Sigmoid colon (tissue), 7 donors: Measurements from ENCODE around the gene SF3B1. TPM values are rescaled to one million over a fixed set of nuclear protein-coding genes. Genes with fewer than 3 reads are reported as not detected.
"Not testable (repeated sequence)": the region's sequence is repeated elsewhere in the genome, so short reads cannot be mapped to it uniquely, and the experiment has no call there.

Source experiments
- DNase-seq: peaks from one replicate; pipeline ENCODE4 v3.0.0-alpha.2; 2019
- H3K27ac ChIP-seq, 4 donors: fragments of 200-600 bp; sonication (generic); one replicate each; pipeline ENCODE4 v1.5.1; 2016 to 2019; ENCODE audit warnings: mild to moderate bottlenecking in 1 of 4
- H3K27me3 ChIP-seq, 3 donors: fragments of 200-600 bp; sonication (generic); one replicate each; pipeline ENCODE4 v1.5.1; 2019; ENCODE audit warnings: mild to moderate bottlenecking in 1 of 3
- H3K36me3 ChIP-seq, 4 donors: fragments of 200-600 bp; sonication (generic); one replicate each; pipeline ENCODE4 v1.5.1; 2016 to 2019
- H3K4me1 ChIP-seq, 4 donors: fragments of 200-600 bp; sonication (generic); one replicate each; pipeline ENCODE4 v1.5.1; 2017 to 2019
- H3K4me3 ChIP-seq, 4 donors: fragments of 200-600 bp; sonication (generic); one replicate each; pipeline ENCODE4 v1.5.1; 2017 to 2019; ENCODE audit warnings: mild to moderate bottlenecking in 2 of 4, moderate library complexity in 1 of 4
- H3K9me3 ChIP-seq, 4 donors: fragments of 200-600 bp in 3 of 4; sonication (generic) in 3 of 4; one replicate each; pipeline versions ENCODE4 v1.5.1 to v1.6.1; 2013 to 2019
- CTCF ChIP-seq, 4 experiments: fragments of 450-650 bp in 3 of 4; fragments of 200-600 bp in 1 of 4; IDR thresholded peaks; one replicate each; pipeline ENCODE4 v1.5.1; 2016 to 2019; ENCODE audit warnings: antibody characterized with exemption in 4 of 4, mild to moderate bottlenecking in 3 of 4, moderate library complexity in 2 of 4
- EP300 ChIP-seq, 4 donors: sonication (generic); formaldehyde crosslinking; IDR thresholded peaks; one replicate each; pipeline ENCODE4 v1.6.1; 2017; ENCODE audit warnings: antibody characterized with exemption in 4 of 4
- POLR2A ChIP-seq, 2 donors: fragments of 450-650 bp; IDR thresholded peaks; one replicate each; pipeline ENCODE4 v1.6.1; 2016; ENCODE audit warnings: antibody characterized with exemption in 2 of 2, mild to moderate bottlenecking in 2 of 2, moderate library complexity in 2 of 2
- POLR2AphosphoS5 ChIP-seq, 4 donors: sonication (generic); formaldehyde crosslinking; IDR thresholded peaks; one replicate each; pipeline ENCODE4 v1.6.1; 2017; ENCODE audit warnings: antibody characterized with exemption in 4 of 4
- WGBS, 2 donors: extraction: QIAGEN DNeasy Blood & Tissue Kit; methylation state at CpG; one replicate each; pipeline ENCODE4 v1.1.7; 2013; 5-methylcytosine and 5-hydroxymethylcytosine counted together
- intact Hi-C: fragments of 100-400 bp; cut with DNase I; formaldehyde crosslinking; loops from one replicate; pipeline ENCODE4 v1.15.1; 2023
- polyA plus RNA-seq, 3 donors: library from polyadenylated mRNA; stranded (reverse); fragments of 200-250 nt; gene quantifications; one replicate each; pipeline ENCODE4 v1.2.3, GENCODE V29; 2013
- total RNA-seq, 4 donors: library from RNA; depleted of rRNA; stranded (reverse); fragments of >200 nt; gene quantifications; one replicate each; pipeline ENCODE4 v1.1.0, GENCODE V29; 2016
- donor health status: healthy with polysubstance abuse.
- donor health status: Bipolar disorder and iron deficiency.
- donor health status: healthy.

Gene SF3B1
- total and polyA plus RNA-seq, 7 donors: 61.5 to 475 (median 258) TPM

- Histone ChIP-seq H3K4me3 (no peak overlapping the region), H3K27me3 (no peaks in the 10 kb centered on the region), H3K4me1 (peaks cover 0 to 8% (median 3%) of the 10 kb centered on the region in 4 donors), H3K9me3 (no peaks in the 10 kb centered on the region), H3K36me3 (no peaks in the 10 kb centered on the region), H3K27ac (no peak overlapping the region)
- intact Hi-C loops: loop anchor here (1.0 to 2.0 kb wide), 4 partner anchors 68 to 366 kb away; partner anchors contain the start of gene ANKRD44
- 34 to 56% methylated on average over 17 of the region's 17 CpGs for WGBS, 2 donors
- DNase-seq: no peak
- peak; percentile 54 to 71 (median 62) for TF ChIP-seq CTCF (IDR thresholded peaks at IDR 0.05)
- no peak for TF ChIP-seq POLR2AphosphoS5 (IDR thresholded peaks at IDR 0.05)
- TF ChIP-seq EP300 (IDR thresholded peaks at IDR 0.05): no peak
- no peak for TF ChIP-seq POLR2A (IDR thresholded peaks at IDR 0.05)
Observed at GRCh38 chr2:197378494-197379307, 56.1 kb downstream of the SF3B1 start.

GRCh38 chr2:197378086-197378485, 56.7 kb downstream of the SF3B1 start:
- DNase-seq: no peak
- 60 to 69% methylated on average over 3 of the region's 3 CpGs for WGBS, 2 donors
- intact Hi-C loops: loop anchor here (1.0 to 2.0 kb wide), 4 partner anchors 67 to 365 kb away; partner anchors contain the start of gene ANKRD44
- H3K4me3 ChIP-seq: no peak overlapping the region
- H3K27me3 ChIP-seq: no peaks in the 10 kb centered on the region
- H3K9me3 ChIP-seq: no peaks in the 10 kb centered on the region
- peaks cover 0 to 8% (median 3%) of the 10 kb centered on the region in 4 donors for H3K4me1 ChIP-seq
- no peak overlapping the region for H3K27ac ChIP-seq
- no peaks in the 10 kb centered on the region for H3K36me3 ChIP-seq
- TF ChIP-seq POLR2A (IDR thresholded peaks at IDR 0.05) (no peak), EP300 (IDR thresholded peaks at IDR 0.05) (no peak), POLR2AphosphoS5 (IDR thresholded peaks at IDR 0.05) (no peak), CTCF (IDR thresholded peaks at IDR 0.05) (no peak)

GRCh38 chr2:197377670-197378069, 57.2 kb downstream of the SF3B1 start:
- WGBS, 2 donors: 69 to 79% methylated on average over 9 of the region's 9 CpGs
- Histone ChIP-seq H3K27ac (no peak overlapping the region), H3K4me3 (no peak overlapping the region), H3K27me3 (no peaks in the 10 kb centered on the region), H3K4me1 (peaks cover 0 to 8% (median 3%) of the 10 kb centered on the region in 4 donors), H3K9me3 (no peaks in the 10 kb centered on the region), H3K36me3 (no peaks in the 10 kb centered on the region)
- no peak for DNase-seq
- no peak for TF ChIP-seq POLR2AphosphoS5 (IDR thresholded peaks at IDR 0.05)
- intact Hi-C loops: loop anchor here (1.0 to 2.0 kb wide), 4 partner anchors 67 to 365 kb away; partner anchors contain the start of gene ANKRD44

- Histone ChIP-seq H3K4me3 (no peak overlapping the region), H3K9me3 (no peaks in the 10 kb centered on the region), H3K36me3 (no peaks in the 10 kb centered on the region), H3K4me1 (no peaks in the 10 kb centered on the region), H3K27me3 (no peaks in the 10 kb centered on the region), H3K27ac (no peak overlapping the region)
- TF ChIP-seq POLR2AphosphoS5 (IDR thresholded peaks at IDR 0.05): no peak
- TF ChIP-seq POLR2A (IDR thresholded peaks at IDR 0.05): no peak
- no peak for TF ChIP-seq CTCF (IDR thresholded peaks at IDR 0.05)
- TF ChIP-seq EP300 (IDR thresholded peaks at IDR 0.05): no peak
- intact Hi-C loops: no loop called here
- no peak for DNase-seq
- 76 to 77% methylated on average over 3 of the region's 3 CpGs for WGBS, 2 donors
Observed at GRCh38 chr2:197372592-197372991, 62.2 kb downstream of the SF3B1 start.

GRCh38 chr2:197370664-197371063, 64.2 kb downstream of the SF3B1 start:
- H3K27ac ChIP-seq, H3K9me3 ChIP-seq, H3K4me1 ChIP-seq, DNase-seq, H3K4me3 ChIP-seq, H3K36me3 ChIP-seq, intact Hi-C loops, H3K27me3 ChIP-seq: not testable (repeated sequence)
- WGBS, 2 donors: 97 to 98% methylated on average over 31 of the region's 31 CpGs
